ENCODE results near the gene OR8B4. TPM values are rescaled to one million over a fixed set of nuclear protein-coding genes. Genes with fewer than 3 reads are reported as not detected.
"Not testable (repeated sequence)": the region's sequence is repeated elsewhere in the genome, so short reads cannot be mapped to it uniquely, and the experiment has no call there.

OR8B4 gene
- total RNA-seq, 1 experiment from 2014 or later: not detected

GRCh38 chr11:124409906-124410305, 14.8 kb downstream of the OR8B4 start:
- DNase-seq (ENCODE audit: low spot score): no peak

- no peak for DNase-seq (ENCODE audit: low spot score)
Observed at GRCh38 chr11:124405581-124405980, 19.1 kb downstream of the OR8B4 start.

GRCh38 chr11:124403186-124403585, 21.5 kb downstream of the OR8B4 start:
- not testable (repeated sequence) for DNase-seq (ENCODE audit: low spot score)

- DNase-seq (ENCODE audit: low spot score): peak; percentile 45
Observed at GRCh38 chr11:124402326-124402922, 22.2 kb downstream of the OR8B4 start.

DNA sequence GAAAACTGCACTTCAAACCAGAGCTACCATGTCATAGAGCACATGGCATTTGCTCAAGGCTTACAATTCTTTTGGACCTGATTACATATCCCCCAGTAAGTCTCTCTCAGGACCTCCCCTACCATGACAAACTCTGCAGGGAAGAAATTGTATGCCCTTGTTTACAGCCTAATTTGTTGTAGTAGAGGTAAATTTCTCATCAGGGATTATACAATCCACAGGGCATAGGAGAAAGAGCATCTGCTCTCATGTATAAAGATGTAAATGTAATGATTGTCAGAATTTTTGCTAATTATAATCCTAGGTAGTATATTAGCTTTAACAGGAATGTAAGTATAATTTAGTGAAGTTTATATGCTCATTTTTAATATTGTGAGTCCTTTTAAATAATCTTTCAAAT, 25.7 kb downstream of the OR8B4 start, which contains the start of gene OR8B3:
Gene OR8B3, minus strand, starts transcription at position 101 of the 400 bp plus-strand sequence. CDS start 1,673 bp downstream, outside the sequence.
- DNase-seq (ENCODE audit: low spot score): no peak

- not testable (repeated sequence) for DNase-seq (ENCODE audit: low spot score)
Observed at GRCh38 chr11:124396847-124397246, 27.8 kb downstream of the OR8B4 start.

GRCh38 chr11:124394408-124394807, 30.3 kb downstream of the OR8B4 start:
- no peak for DNase-seq (ENCODE audit: low spot score)

DNA sequence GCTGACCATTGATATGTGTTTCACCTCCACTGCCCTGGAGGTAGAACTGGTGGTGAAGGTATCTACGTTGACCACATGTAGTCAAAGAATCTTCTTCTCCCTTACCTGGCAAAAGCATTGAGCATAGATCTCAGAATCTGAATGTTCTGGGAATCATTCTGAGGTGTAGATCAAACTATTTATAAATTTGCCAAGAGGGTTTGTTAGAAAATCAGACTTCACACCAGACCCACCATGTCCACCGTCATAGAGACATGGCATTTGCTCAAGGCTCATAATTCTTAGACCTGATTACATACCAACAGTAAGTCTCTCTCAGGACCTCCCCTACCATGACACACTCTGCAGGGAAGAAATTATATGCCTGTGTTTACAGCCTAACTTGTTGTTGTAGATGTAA, 40.3 kb downstream of the OR8B4 start, which contains the start of gene OR8B2:
Gene OR8B2, minus strand, starts transcription at position 101 of the 400 bp plus-strand sequence. CDS start 1,156 bp downstream, outside the sequence.
- no peak for DNase-seq (ENCODE audit: low spot score)

DNA sequence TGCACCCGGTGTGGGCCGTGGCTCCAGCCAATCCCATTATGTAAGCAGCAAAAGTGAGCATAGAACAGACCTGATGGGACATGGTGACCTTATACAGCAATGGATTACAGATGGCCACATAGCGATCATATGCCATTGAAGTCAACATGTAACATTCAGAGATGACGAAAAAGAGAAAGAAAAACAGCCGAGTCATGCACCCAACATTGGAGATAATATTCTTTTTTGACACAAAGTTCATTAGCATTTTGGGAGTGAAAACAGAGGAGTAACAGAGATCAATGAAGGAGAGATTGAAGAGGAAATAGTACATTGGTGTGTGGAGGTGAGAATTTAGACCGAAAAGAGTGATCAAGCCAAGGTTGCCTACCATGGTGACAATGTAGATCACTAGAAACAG, 41.8 kb downstream of the OR8B4 start:
- not testable (repeated sequence) for DNase-seq (ENCODE audit: low spot score)

GRCh38 chr11:124380585-124380984, 44.1 kb downstream of the OR8B4 start:
- no peak for DNase-seq (ENCODE audit: low spot score)

DNA sequence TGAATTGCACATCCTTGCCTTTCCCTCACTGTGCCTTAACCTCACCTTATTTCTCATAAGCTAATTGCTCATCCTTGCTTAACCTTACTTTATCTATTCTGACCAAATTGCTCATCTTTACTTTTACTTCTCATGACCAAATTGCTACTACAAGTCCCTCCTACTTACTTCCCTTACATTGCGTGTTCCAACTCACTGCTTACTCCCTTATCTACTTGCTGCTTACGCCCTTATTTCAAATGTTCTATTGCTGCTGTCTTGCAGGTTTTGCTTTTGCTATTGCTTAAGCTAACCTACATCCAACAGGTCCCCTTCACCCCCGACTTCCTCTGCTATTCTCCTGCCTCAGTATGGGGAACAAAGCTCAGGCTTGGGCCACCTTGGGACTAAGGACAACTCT, 48.4 kb downstream of the OR8B4 start:
- no peak for DNase-seq (ENCODE audit: low spot score)

Other genes starting within 250 kb of the OR8B4 start
- not detected in 2 replicates for gene OR10D3, start 241.5 kb downstream of the OR8B4 start, total RNA-seq (2014; rRNA removed; shearing (Covaris generic))
- gene OR8G1, start 183.8 kb downstream of the OR8B4 start, total RNA-seq (2014; rRNA removed; shearing (Covaris generic)): not detected in 2 replicates
- gene OR8G5, start 168.5 kb downstream of the OR8B4 start, total RNA-seq (2014; rRNA removed; shearing (Covaris generic)): not detected in 2 replicates
- gene OR8D1, start 110.9 kb downstream of the OR8B4 start, total RNA-seq (2014; rRNA removed; shearing (Covaris generic)): not detected in 2 replicates
- gene OR8D2, start 104.7 kb downstream of the OR8B4 start, total RNA-seq (2014; rRNA removed; shearing (Covaris generic)): not detected in 2 replicates
- gene OR8B2, start 40.4 kb downstream of the OR8B4 start, total RNA-seq (2014; rRNA removed; shearing (Covaris generic)): not detected in 2 replicates
- gene OR8B3, start 25.8 kb downstream of the OR8B4 start, total RNA-seq (2014; rRNA removed; shearing (Covaris generic)): not detected in 2 replicates
- gene OR8B8, start 20.8 kb upstream of the OR8B4 start, total RNA-seq (2014; rRNA removed; shearing (Covaris generic)): not detected in 2 replicates
- gene OR8B12, start 118.8 kb upstream of the OR8B4 start, total RNA-seq (2014; rRNA removed; shearing (Covaris generic)): not detected in 2 replicates
- not detected in 2 replicates for gene OR8A1, start 145.1 kb upstream of the OR8B4 start, total RNA-seq (2014; rRNA removed; shearing (Covaris generic))
- not detected in 2 replicates for gene PANX3, start 186.6 kb upstream of the OR8B4 start, total RNA-seq (2014; rRNA removed; shearing (Covaris generic))
- gene TBRG1, start 198.0 kb upstream of the OR8B4 start, total RNA-seq (2014; rRNA removed; shearing (Covaris generic)): 13.9 and 14.3 TPM in 2 replicates
- gene SIAE, start 248.9 kb upstream of the OR8B4 start, total RNA-seq (2014; rRNA removed; shearing (Covaris generic)): 8.6 and 12.3 TPM in 2 replicates
- gene SPA17, start 249.0 kb upstream of the OR8B4 start, total RNA-seq (2014; rRNA removed; shearing (Covaris generic)): 30.9 and 37.5 TPM in 2 replicates

Measured in A172 (cell line).